Activated CD8-positive, alpha-beta memory T cell treated with anti-CD3 and anti-CD28 coated beads, Interleukin-2, amount 50 U/mL, for 24 hours (primary cell): ENCODE measurements around the gene ARMC6.

Source experiments
- DNase-seq: peaks from one replicate; pipeline ENCODE4 v3.0.0-alpha.2; 2020; ENCODE audit errors: extremely low read depth

The ARMC6 gene

DNA sequence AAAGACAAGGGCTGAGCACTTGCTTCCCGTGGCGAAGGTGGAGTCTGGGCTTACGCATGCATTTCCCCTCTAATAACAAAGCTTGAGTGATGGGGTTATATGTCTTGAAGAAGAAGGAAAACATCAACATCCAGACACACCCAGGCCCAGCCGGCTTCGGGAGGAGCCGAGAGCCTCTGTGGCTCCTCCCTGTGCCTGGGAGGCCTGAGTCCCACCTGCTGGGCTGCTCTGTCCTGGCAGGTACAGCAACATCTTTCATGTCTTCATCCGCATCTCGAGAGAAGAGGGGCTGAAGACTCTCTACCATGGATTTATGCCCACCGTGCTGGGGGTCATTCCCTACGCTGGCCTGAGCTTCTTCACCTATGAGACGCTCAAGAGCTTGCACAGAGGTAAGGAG, 74.3 kb downstream of the ARMC6 start:
- DNase-seq = no peak
